Heart right ventricle (tissue), 16 donors: ENCODE results near the gene IGF2BP1. TPM values are rescaled to one million over a fixed set of nuclear protein-coding genes. Genes with fewer than 3 reads are reported as not detected.
"Not testable (repeated sequence)": the region's sequence is repeated elsewhere in the genome, so short reads cannot be mapped to it uniquely, and the experiment has no call there.

ENCODE experiments used
- ATAC-seq, 8 donors: fragments of 200-7000 bp; cut with Tn5 transposase; one replicate each; pipeline ENCODE4 v1.9.1; 2020; ENCODE audit warnings: mild to moderate bottlenecking in 8 of 8, moderate library complexity in 8 of 8, moderate number of reproducible peaks in 1 of 8
- DNase-seq, 2 donors: peaks; one replicate each; pipeline ENCODE4 v3.0.0-alpha.2; 2020
- H3K27ac ChIP-seq, 10 donors: fragments of 200-600 bp; sonication (generic) in 2 of 10; one replicate each; pipeline versions ENCODE4 v1.5.0 to v1.8.0; 2020 to 2022; ENCODE audit warnings: mild to moderate bottlenecking in 3 of 10
- H3K27me3 ChIP-seq, 7 donors: fragments of 200-600 bp; one replicate each; pipeline ENCODE4 v1.8.0; 2021 to 2022; ENCODE audit warnings: mild to moderate bottlenecking in 2 of 7
- H3K36me3 ChIP-seq, 9 donors: fragments of 200-600 bp; sonication (generic) in 1 of 9; one replicate each; pipeline versions ENCODE4 v1.5.0 to v1.8.0; 2020 to 2022; ENCODE audit warnings: mild to moderate bottlenecking in 2 of 9
- H3K4me1 ChIP-seq, 9 donors: fragments of 200-600 bp; sonication (generic) in 1 of 9; one replicate each; pipeline versions ENCODE4 v1.5.0 to v1.8.0; 2020 to 2022; ENCODE audit warnings: mild to moderate bottlenecking in 4 of 9
- H3K4me3 ChIP-seq, 10 donors: fragments of 200-600 bp; sonication (generic) in 2 of 10; one replicate each; pipeline versions ENCODE4 v1.5.0 to v1.8.0; 2020 to 2022; ENCODE audit warnings: mild to moderate bottlenecking in 7 of 10, moderate library complexity in 2 of 10
- H3K9me3 ChIP-seq, 11 donors: fragments of 200-600 bp in 10 of 11; sonication (generic) in 2 of 11; one replicate each; pipeline versions ENCODE4 v1.5.0 to v1.8.0; 2013 to 2022; ENCODE audit warnings: mild to moderate bottlenecking in 2 of 11, control low read depth in 1 of 11, moderate library complexity in 1 of 11
- WGBS, 2 donors: extraction: QIAGEN DNeasy Blood & Tissue Kit; methylation state at CpG; one replicate each; pipeline ENCODE4 v1.1.7; 2013; ENCODE audit warnings: inconsistent platforms in 1 of 2; 5-methylcytosine and 5-hydroxymethylcytosine counted together
- intact Hi-C, 10 donors: fragments of 100-400 bp; cut with DNase I; formaldehyde crosslinking; loops; one replicate each; pipeline versions ENCODE4 v1.11.1 to v1.14.2; 2022
- polyA plus RNA-seq, 2 donors: library from polyadenylated mRNA; stranded (reverse); fragments of 200-250 nt; gene quantifications; one replicate each; pipeline ENCODE4 v1.2.3, GENCODE V29; 2013
- total RNA-seq, 10 donors: library from RNA; stranded (reverse); fragmentation: NEBNext Ultra II Directional in 3 of 10; extraction: Animal tissue kit (Norgen Biotek cat#: 25700) in 3 of 10; gene quantifications; one replicate each; pipeline versions ENCODE4 v1.2.1 to v1.2.4, GENCODE V29; 2021 to 2023
- TF ChIP-seq, protein P1 (sequence below), 9 donors: fragments of 200-600 bp; sonication (generic) in 2 of 9; IDR thresholded peaks; one replicate each; pipeline versions ENCODE4 v1.5.0 to v1.8.0; 2021 to 2022; ENCODE audit warnings: antibody characterized with exemption in 9 of 9, mild to moderate bottlenecking in 5 of 9, moderate library complexity in 1 of 9
- donor health status: Arrhythmogenic right ventricular cardiomyopathy.
- donor health status: ischemic (EF 13 %, LVEDD 7.1; RV severe dilation, severe dysfunction).
- donor health status: healthy with polysubstance abuse.
- donor health status: DM: no; HTN: yes; CAD: no.
- donor health status: DM: no; HTN: no; CAD: no.
- donor health status: ischemic (EF 25% LVEDD 6.9; RV normal size, moderate dysfunction).
- donor health status: ischemic (EF 25% LVEDD 5.7; RV mildly dilated, moderate dysfunction).
- donor health status: healthy.
- donor health status: DM: yes; HTN: yes; CAD: no.
- donor health status: Ischemic cardiomyopathy.
- donor health status: ischemic (EF 35%, LVEDD 5.7; RV mildly dilated, moderate dysfunction).
- donor health status: nonischemic (EF 11% LVEDD 7.7; RV severe dilation, severe dysfunction).
- donor health status: DM: yes; HTN: yes; CAD: no.
- donor health status: PGD.
- donor health status: ischemic (EF 29% LVEDD 5.4; RV normal size, mild dysfunction).
- donor health status: nonischemic (EF 23%, LVEDD 6.1; RV moderate dilation, normal function).

Gene IGF2BP1
- total and polyA plus RNA-seq, 12 donors, result 0.01 TPM; not detected in 11

- DNase-seq, result no peak
- no peak for ATAC-seq
- WGBS, 2 donors, result 53 to 59% methylated on average over 6 of the region's 6 CpGs
- no peak overlapping the region for H3K27ac ChIP-seq
- intact Hi-C loops, result no loop called here
- no peaks in the 10 kb centered on the region for H3K36me3 ChIP-seq
- TF ChIP-seq, protein P1, sequence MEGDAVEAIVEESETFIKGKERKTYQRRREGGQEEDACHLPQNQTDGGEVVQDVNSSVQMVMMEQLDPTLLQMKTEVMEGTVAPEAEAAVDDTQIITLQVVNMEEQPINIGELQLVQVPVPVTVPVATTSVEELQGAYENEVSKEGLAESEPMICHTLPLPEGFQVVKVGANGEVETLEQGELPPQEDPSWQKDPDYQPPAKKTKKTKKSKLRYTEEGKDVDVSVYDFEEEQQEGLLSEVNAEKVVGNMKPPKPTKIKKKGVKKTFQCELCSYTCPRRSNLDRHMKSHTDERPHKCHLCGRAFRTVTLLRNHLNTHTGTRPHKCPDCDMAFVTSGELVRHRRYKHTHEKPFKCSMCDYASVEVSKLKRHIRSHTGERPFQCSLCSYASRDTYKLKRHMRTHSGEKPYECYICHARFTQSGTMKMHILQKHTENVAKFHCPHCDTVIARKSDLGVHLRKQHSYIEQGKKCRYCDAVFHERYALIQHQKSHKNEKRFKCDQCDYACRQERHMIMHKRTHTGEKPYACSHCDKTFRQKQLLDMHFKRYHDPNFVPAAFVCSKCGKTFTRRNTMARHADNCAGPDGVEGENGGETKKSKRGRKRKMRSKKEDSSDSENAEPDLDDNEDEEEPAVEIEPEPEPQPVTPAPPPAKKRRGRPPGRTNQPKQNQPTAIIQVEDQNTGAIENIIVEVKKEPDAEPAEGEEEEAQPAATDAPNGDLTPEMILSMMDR (IDR thresholded peaks at IDR 0.05), result no peak
- H3K27me3 ChIP-seq, result peaks cover 0 to 67% (median 59%) of the 10 kb centered on the region in 7 donors
- H3K9me3 ChIP-seq, result no peaks in the 10 kb centered on the region
- no peak overlapping the region for H3K4me3 ChIP-seq
- no peaks in the 10 kb centered on the region for H3K4me1 ChIP-seq
Measured at GRCh38 chr17:49022391-49022941, 25.3 kb downstream of the IGF2BP1 start.

- intact Hi-C loops, result no loop called here
- Histone ChIP-seq H3K36me3 (no peaks in the 10 kb centered on the region), H3K27ac (no peak overlapping the region), H3K9me3 (no peaks in the 10 kb centered on the region), H3K4me1 (peaks cover 0 to 3% (median 0%) of the 10 kb centered on the region in 9 donors), H3K27me3 (peaks cover 0 to 46% (median 41%) of the 10 kb centered on the region in 7 donors), H3K4me3 (no peak overlapping the region)
- TF ChIP-seq, protein P1 (IDR thresholded peaks at IDR 0.05), result no peak
- ATAC-seq (no peak), DNase-seq (no peak)
- WGBS, 2 donors, result 70 to 73% methylated on average over 3 of the region's 3 CpGs
Measured at GRCh38 chr17:49024523-49024922, 27.3 kb downstream of the IGF2BP1 start.

- not testable (repeated sequence) for ATAC-seq
Measured at GRCh38 chr17:49026447-49026846, 29.3 kb downstream of the IGF2BP1 start.

DNA sequence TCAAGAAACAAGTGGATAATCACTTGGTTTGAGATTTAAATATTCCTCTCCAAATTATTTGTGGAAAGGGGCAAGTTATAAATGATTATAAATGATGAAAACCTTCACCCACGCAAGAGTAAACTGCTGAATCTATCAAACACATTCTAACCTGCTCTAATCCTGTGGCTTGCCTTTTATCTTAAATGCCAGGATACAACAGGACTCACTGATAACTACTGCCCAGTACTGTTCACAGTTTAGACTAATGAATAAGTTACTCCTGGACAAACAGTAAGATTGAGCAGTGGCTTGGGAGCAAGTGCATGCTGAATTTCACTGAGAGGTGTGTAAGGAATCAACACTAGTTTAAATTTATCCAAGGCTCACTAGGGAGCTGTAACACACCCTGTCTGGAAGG lies 31.1 kb downstream of the IGF2BP1 start:
- intact Hi-C loops, result no loop called here
- Histone ChIP-seq H3K9me3 (no peaks in the 10 kb centered on the region), H3K27ac (no peak overlapping the region), H3K27me3 (peaks cover 0 to 28% (median 14%) of the 10 kb centered on the region in 7 donors), H3K4me3 (no peak overlapping the region), H3K36me3 (no peaks in the 10 kb centered on the region), H3K4me1 (peaks cover 0 to 10% (median 0%) of the 10 kb centered on the region in 9 donors)
- DNase-seq (no peak), ATAC-seq (no peak)
- WGBS, 2 donors, result 73 to 79% methylated on average over 1 of the region's 1 CpG
- TF ChIP-seq, protein P1 (IDR thresholded peaks at IDR 0.05), result no peak

More at GRCh38 chr17:49026447-49026846, 29.3 kb downstream of the IGF2BP1 start:
- H3K4me1 ChIP-seq, H3K36me3 ChIP-seq, DNase-seq, H3K27ac ChIP-seq, H3K9me3 ChIP-seq, H3K4me3 ChIP-seq, intact Hi-C loops: not testable (repeated sequence)
- 70 to 74% methylated on average over 4 of the region's 4 CpGs for WGBS, 2 donors
- H3K27me3 ChIP-seq, result peaks cover 0 to 34% (median 29%) of the 10 kb centered on the region in 7 donors

DNA sequence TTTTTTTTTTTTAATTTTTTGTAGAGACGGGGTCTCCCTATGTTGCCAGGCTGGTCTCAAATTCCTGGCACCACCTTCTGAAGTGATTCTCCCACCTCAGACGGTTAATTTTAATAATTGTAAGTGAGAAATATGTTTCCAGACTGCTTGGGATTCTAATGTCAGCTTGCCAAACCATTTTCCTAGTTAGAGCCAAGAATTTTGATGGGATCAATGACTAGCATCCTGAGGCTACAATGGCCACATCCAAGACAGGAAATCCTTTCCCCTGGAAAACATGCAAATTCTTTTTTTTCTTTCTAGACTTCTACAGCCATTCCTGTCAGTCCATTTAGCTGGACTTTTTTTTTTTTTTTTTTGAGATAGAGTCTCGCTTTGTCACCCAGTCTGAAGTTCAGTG lies 32.6 kb downstream of the IGF2BP1 start:
- H3K4me3 ChIP-seq, result no peak overlapping the region
- ATAC-seq (peak in 1 of 8 donors; percentile 19), DNase-seq (no peak)
- H3K4me1 ChIP-seq, result peaks cover 0 to 10% (median 0%) of the 10 kb centered on the region in 9 donors
- H3K36me3 ChIP-seq, result no peaks in the 10 kb centered on the region
- intact Hi-C loops, result loop anchor here (5.0 to 10.0 kb wide), 10 partner anchors 75 to 358 kb away; partner anchors contain the start of genes TTLL6 (in 2 of the 10) and ATP5MC1 (in 1 of the 10)
- H3K27me3 ChIP-seq, result peaks cover 0 to 36% (median 15%) of the 10 kb centered on the region in 7 donors
- TF ChIP-seq, protein P1 (IDR thresholded peaks at IDR 0.05), result no peak
- H3K9me3 ChIP-seq, result no peaks in the 10 kb centered on the region
- 66 to 75% methylated on average over 3 of the region's 3 CpGs for WGBS, 2 donors
- no peak overlapping the region for H3K27ac ChIP-seq
